ENCODE measurements around the gene LMO2. TPM values are rescaled to one million over a fixed set of nuclear protein-coding genes. Genes with fewer than 3 reads are reported as not detected.

LMO2 gene
- total RNA-seq, 1 donor from 2014 or later: 26.8 TPM

- DNase-seq (ENCODE audit: low spot score): no peak
Observed at GRCh38 chr11:33819278-33820035, 72.4 kb downstream of the LMO2 start.

Other genes starting within 250 kb of the LMO2 start
- gene C11orf91, start 191.2 kb downstream of the LMO2 start, total RNA-seq: 0.26 TPM
- 880 TPM for gene CD59, start 155.7 kb downstream of the LMO2 start, total RNA-seq
- 42.1 TPM for gene FBXO3, start 117.6 kb downstream of the LMO2 start, total RNA-seq
- gene CAPRIN1, start 159.7 kb upstream of the LMO2 start, total RNA-seq: 204 TPM
- 31.6 TPM for gene NAT10, start 213.6 kb upstream of the LMO2 start, total RNA-seq